Measurements from ENCODE around the gene IL25. TPM values are rescaled to one million over a fixed set of nuclear protein-coding genes. Genes with fewer than 3 reads are reported as not detected.
"Not testable (repeated sequence)": the region's sequence is repeated elsewhere in the genome, so short reads cannot be mapped to it uniquely, and the experiment has no call there.

Gene IL25
- total RNA-seq, 1 experiment from 2014 or later, result not detected

DNA sequence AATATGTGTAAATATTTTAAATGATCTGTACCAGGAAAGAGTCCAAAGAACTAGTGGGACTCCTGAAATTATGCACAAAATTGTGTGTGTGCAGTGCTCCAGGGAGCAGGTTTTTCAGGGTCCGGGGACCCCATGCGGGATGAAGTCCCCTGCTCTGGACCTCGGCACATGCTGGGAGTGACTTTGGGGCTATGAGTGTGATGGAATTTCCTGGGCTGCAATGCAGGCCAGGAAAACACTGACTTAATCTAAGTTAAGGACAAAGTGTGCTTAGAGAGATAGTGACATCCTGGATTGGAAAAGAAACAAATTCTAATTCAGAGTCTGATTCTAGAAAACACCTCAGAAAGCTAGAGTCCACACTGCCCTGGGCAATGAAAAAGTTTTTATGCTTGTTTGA, 41.6 kb downstream of the IL25 start:
- no peak for DNase-seq (ENCODE audit: low read depth, low spot score)
- in situ Hi-C loops (cut with HindIII; ENCODE audit: low pct_unique_long_range_greater_than_20kb, low sequenced_read_pairs), result no loop called here

DNA sequence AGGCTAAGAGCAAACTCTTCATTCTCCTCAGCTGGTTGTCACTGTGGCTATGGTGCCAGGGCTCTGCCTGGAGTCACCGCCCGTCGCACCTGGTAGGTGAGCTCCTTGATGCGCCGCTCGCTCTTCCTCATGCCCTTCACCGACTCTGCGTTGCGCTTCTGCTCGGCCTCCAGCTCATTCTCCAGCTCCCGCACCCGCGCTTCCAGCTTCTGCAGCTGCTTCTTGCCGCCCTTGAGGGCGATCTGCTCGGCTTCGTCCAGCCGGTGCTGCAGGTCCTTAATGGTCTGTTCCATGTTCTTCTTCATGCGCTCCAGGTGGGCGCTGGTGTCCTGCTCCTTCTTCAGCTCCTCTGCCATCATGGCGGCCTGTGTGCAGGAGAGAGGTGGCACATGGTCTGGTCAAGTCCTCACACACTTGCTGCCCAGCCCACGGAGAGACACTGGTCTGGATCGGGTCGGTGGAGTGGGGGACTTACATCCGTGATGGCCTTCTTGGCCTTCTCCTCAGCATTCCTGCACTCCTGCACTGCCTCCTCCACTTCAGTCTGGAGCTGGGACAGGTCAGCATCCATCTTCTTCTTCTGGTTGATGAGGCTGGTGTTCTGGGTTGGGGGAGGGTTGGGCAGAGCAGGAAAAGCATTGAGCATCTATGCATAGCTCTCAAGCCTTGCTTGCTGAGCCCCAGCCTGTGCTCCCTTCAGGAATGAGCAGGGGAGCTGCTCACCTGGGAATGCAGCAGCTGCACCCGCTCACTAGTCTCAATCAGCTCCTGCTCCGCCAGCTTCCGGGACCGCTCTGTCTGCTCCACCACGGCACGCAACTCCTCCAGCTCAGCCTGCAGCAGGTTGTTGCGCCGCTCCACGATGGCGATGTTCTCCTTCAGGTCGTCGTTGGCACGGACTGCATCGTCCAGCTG, 42.6 kb downstream of the IL25 start:
- in situ Hi-C loops (cut with HindIII; ENCODE audit: low pct_unique_long_range_greater_than_20kb, low sequenced_read_pairs), result no loop called here
- no peak for DNase-seq (ENCODE audit: low read depth, low spot score)

DNA sequence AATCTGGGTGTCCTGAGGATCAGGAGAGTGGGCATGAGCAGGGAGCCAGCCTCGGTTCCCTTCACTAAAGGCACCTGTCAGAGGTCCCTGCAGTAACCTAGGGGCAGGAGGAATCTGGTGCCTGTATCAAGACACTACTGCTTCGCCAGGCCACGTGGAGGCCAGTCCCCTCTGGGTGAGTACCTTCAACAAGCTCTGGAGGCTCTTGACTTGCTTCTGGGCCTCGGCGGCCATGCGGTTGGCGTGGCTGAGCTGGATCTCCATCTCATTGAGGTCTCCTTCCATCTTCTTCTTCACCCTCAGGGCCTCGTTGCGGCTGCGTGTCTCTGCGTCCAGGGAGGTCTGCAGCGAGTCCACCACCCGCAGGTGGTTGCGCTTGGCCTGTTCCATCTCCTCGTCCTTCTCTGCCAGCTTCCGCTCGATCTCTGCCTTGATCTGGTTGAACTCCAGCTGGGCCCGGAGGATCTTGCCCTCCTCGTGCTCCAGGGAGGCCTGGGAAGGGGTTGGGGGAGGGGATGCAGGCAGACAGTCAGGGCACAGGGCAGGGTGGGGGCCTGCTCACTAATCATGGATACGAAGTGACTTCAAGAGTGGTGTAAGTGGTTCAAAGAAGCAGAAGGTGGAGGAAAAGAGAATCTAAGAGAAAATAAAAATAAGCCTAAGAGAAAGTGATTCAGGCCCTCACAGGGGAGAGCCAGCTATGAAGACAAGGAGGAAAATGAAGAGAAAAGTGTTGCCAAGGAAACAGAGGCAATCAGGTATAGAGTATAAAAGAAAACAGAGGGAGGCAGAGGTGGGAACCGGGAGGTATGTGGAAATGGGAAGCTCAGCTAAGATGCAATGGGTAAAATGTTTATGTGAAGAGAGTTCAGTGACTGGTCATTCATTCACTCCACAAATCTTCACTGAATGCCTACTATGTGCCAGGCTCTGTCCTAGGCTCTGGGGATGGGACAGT, 43.5 kb downstream of the IL25 start:
- in situ Hi-C loops (cut with HindIII; ENCODE audit: low pct_unique_long_range_greater_than_20kb, low sequenced_read_pairs), result no loop called here
- no peak for DNase-seq (ENCODE audit: low read depth, low spot score)

DNA sequence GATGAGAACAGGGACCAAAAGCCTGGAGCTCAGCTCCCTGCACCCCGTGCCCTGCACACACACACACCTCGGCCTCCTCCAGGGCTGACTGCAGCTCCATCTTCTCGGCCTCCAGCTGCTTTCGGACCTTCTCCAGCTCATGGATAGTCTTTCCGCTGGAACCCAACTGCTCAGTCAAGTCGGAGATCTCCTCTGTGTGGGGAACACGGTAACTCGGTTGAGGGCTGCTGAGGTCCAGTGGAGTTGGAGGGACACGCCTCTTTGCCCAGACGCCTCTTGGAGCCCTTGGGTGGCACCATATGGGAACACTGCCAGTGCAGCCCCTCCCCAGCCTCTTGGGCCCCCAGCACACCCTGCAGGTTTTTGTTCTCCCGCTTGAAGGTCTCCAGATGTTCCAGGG, 44.2 kb downstream of the IL25 start:
- in situ Hi-C loops (cut with HindIII; ENCODE audit: low pct_unique_long_range_greater_than_20kb, low sequenced_read_pairs), result no loop called here
- DNase-seq (ENCODE audit: low read depth, low spot score), result no peak

DNA sequence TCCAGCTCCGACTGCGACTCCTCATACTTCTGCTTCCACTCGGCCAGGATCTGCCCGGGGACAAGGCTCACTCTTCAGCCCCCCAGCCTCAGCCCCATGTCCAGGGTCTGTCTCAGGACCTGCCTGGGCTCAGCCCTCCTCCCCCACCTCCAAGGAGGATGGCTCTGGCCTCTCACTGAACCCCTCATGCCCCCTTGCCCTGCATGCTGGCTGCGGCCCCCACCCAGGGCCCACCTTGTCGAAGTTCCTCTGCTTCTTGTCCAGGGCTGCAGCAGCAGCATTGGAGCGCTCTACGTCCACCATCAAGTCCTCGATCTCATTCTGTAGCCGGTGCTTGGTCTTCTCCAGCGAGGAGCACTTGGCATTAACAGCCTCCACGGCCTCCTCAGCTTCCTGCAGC, 44.7 kb downstream of the IL25 start:
- in situ Hi-C loops (cut with HindIII; ENCODE audit: low pct_unique_long_range_greater_than_20kb, low sequenced_read_pairs); DNase-seq (ENCODE audit: low read depth, low spot score): not testable (repeated sequence)

DNA sequence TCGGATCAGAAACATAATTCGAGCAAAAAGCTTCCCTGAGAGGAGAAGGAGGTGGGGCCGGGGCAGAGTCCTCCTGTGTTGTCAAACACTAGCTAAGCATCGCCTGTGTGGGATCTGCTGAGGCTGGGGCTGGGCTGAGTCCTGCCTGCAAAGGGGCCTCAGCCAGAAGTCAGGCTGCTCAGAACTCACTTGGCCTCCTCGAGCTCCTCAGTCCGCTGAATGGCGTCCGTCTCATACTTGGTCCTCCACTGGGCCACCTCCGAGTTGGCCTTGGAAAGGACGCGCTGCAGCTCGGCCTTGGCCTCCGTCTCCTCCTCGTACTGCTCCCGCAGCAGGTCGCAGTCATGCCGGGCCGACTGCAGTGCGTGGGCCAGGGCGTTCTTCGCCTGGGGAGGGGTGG, 45.4 kb downstream of the IL25 start:
- in situ Hi-C loops (cut with HindIII; ENCODE audit: low pct_unique_long_range_greater_than_20kb, low sequenced_read_pairs), result no loop called here
- DNase-seq (ENCODE audit: low read depth, low spot score), result no peak

DNA sequence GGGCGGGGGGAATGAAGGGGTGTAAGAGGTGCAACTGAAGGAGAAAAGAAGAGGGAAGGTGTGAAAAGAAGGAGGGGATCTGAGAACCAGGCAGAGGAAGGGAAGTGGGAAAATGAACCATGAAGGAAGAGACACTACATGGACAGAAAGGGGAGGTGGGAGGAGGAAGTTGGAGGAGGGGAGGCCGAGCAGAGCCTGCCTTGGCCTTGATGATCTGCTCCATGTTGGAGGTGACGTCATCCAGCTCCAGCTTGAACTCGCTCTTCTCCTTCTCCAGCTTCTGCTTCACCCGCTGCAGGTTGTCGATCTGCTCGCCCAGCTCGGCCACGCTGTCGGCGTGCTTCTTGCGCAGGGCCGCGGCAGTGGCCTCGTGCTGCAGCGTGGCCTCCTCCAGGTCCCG, 47.0 kb downstream of the IL25 start:
- DNase-seq (ENCODE audit: low read depth, low spot score); in situ Hi-C loops (cut with HindIII; ENCODE audit: low pct_unique_long_range_greater_than_20kb, low sequenced_read_pairs): not testable (repeated sequence)

DNA sequence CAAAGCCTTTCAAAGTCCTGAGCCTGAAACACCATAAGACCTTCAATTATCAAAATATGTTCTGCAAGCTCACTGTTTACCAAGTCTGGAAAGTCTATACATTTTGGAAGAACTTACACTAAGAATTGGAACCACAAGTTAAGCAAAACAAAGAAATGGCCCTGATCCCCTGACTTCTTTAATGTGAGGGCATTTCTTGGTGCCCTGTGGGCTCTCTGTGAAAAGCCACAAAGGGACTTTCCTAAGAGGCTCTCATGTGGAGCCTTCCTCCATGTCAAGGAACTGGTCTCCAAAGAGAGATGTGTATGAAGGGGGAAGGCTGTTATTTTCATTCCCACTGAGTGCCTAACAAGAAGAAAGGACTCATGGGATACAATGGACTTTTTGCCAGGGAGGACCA, 49.0 kb downstream of the IL25 start:
- in situ Hi-C loops (cut with HindIII; ENCODE audit: low pct_unique_long_range_greater_than_20kb, low sequenced_read_pairs), result no loop called here
- DNase-seq (ENCODE audit: low read depth, low spot score), result no peak

DNA sequence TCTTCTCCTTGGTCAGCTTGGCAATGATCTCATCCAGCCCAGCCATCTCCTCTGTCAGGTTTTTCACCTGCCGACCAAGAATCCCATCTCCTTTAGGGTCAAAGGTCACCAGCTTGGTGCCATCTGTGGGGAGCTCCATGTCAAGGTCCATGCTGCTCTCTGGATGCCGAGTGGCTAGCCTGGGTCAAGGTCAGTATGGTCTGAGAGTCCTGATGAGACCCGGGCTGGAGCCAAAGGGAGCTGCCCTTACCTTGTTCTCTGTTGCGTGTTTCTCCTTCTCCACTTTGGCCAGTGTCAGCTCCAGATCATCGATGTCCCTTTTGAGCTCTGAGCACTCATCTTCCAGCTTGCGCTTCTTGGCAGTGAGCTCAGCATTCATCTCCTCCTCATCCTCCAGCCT, 51.0 kb downstream of the IL25 start:
- no peak for DNase-seq (ENCODE audit: low read depth, low spot score)
- in situ Hi-C loops (cut with HindIII; ENCODE audit: low pct_unique_long_range_greater_than_20kb, low sequenced_read_pairs), result no loop called here

DNA sequence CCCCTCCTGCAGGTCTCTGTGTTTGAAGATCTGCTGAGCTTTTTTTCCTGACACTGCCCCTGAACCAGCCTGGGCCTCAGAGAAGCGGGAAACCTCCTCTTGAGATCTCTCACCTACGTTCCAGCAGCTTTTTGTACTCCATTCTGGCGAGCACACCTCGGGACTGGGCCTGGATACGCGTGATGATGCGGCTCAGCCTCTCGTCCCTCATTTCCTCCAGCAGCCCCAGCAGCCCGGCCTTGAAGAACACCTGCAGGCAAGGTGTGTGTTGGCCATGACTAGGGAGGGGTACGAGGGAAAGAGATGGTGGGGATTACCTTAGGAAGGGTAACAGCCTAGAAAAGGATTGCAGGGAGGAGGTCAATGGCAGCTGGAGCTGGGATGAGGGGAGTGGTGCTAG, 52.6 kb downstream of the IL25 start:
- in situ Hi-C loops (cut with HindIII; ENCODE audit: low pct_unique_long_range_greater_than_20kb, low sequenced_read_pairs), result no loop called here
- DNase-seq (ENCODE audit: low read depth, low spot score), result no peak

DNA sequence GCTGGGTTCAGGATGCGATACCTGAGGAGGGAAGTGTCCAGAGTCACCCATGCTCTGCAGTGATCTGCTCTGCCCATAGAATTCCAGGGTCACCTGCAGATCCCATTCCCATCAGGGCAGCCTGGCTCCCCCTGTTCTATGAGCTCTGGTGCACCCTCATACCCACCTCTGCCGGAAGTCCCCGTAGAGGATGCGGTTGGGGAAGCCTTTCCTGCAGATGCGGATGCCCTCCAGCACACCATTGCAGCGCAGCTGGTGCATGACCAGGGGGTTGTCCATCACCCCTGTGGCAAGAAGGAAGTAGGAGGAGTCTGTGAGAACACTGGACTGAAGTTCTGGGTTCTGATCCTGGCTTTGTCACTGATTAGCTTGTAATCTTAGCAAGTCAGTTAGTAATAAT, 53.2 kb downstream of the IL25 start:
- DNase-seq (ENCODE audit: low read depth, low spot score); in situ Hi-C loops (cut with HindIII; ENCODE audit: low pct_unique_long_range_greater_than_20kb, low sequenced_read_pairs): not testable (repeated sequence)

Small RNA genes lying within 50 kb of the gene (small RNA-seq; reads per million reads assigned to genes)
- gene MIR208A (0 reads per million in 2 experiments), gene MIR208B (0 reads per million in 2 experiments)

Other genes with a start within 250 kb of the IL25 start
- gene SLC7A8, start 189.1 kb upstream of the IL25 start, total RNA-seq (2014; rRNA removed; shearing (Covaris generic)), result 27.8 and 30.8 TPM in 2 replicates
- not detected in 2 replicates for gene RNF212B, start 134.9 kb upstream of the IL25 start, total RNA-seq (2014; rRNA removed; shearing (Covaris generic))
- 12.8 TPM in 2 replicates for gene HOMEZ, start 86.7 kb upstream of the IL25 start, total RNA-seq (2014; rRNA removed; shearing (Covaris generic))
- 3.6 and 3.9 TPM in 2 replicates for gene PPP1R3E, start 70.0 kb upstream of the IL25 start, total RNA-seq (2014; rRNA removed; shearing (Covaris generic))
- 19.1 and 20.9 TPM in 2 replicates for gene BCL2L2, start 66.0 kb upstream of the IL25 start, total RNA-seq (2014; rRNA removed; shearing (Covaris generic))
- 45.9 and 50.8 TPM in 2 replicates for gene PABPN1, start 51.4 kb upstream of the IL25 start, total RNA-seq (2014; rRNA removed; shearing (Covaris generic))
- 9.5 and 10.7 TPM in 2 replicates for gene SLC22A17, start 19.9 kb upstream of the IL25 start, total RNA-seq (2014; rRNA removed; shearing (Covaris generic))
- gene EFS, start 7.6 kb upstream of the IL25 start, total RNA-seq (2014; rRNA removed; shearing (Covaris generic)), result not detected in 2 replicates
- gene CMTM5, start 4.2 kb downstream of the IL25 start, total RNA-seq (2014; rRNA removed; shearing (Covaris generic)), result not detected in 2 replicates
- gene MYH6, start 35.5 kb downstream of the IL25 start, total RNA-seq (2014; rRNA removed; shearing (Covaris generic)), result not detected in 2 replicates
- 0.05 TPM in 1 of 2 replicates, not detected in the other for gene MYH7, start 62.9 kb downstream of the IL25 start, total RNA-seq (2014; rRNA removed; shearing (Covaris generic))
- 61.6 and 63.6 TPM in 2 replicates for gene NGDN, start 96.9 kb downstream of the IL25 start, total RNA-seq (2014; rRNA removed; shearing (Covaris generic))
- gene ZFHX2, start 179.0 kb downstream of the IL25 start, total RNA-seq (2014; rRNA removed; shearing (Covaris generic)), result not detected in 2 replicates
- 9.5 and 11.9 TPM in 2 replicates for gene THTPA, start 183.5 kb downstream of the IL25 start, total RNA-seq (2014; rRNA removed; shearing (Covaris generic))
- gene AP1G2, start 195.0 kb downstream of the IL25 start, total RNA-seq (2014; rRNA removed; shearing (Covaris generic)), result 13.0 and 14.9 TPM in 2 replicates
- not detected in 2 replicates for gene JPH4, start 206.0 kb downstream of the IL25 start, total RNA-seq (2014; rRNA removed; shearing (Covaris generic))

All from SK-MEL-5 (cell line).